Islet of Langerhans (tissue), 1 donor: ENCODE results near the gene GDF11.
"Not testable (repeated sequence)": the region's sequence is repeated elsewhere in the genome, so short reads cannot be mapped to it uniquely, and the experiment has no call there.

Experiments used
- FAIRE-seq: peaks from one replicate; lab custom pipeline; 2011; peaks lifted over from hg19 to GRCh38; lab: Jason Lieb, UNC

Gene GDF11

GRCh38 chr12:55743406-55744339 is 751 bp downstream of the GDF11 start:
- FAIRE-seq: no peak

- no peak for FAIRE-seq
These were observed 1.6 kb downstream of the GDF11 start for GRCh38 chr12:55744340-55745030.

GRCh38 chr12:55745361-55746173 is 2.6 kb downstream of the GDF11 start:
- FAIRE-seq: no peak

- no peak for FAIRE-seq
These were observed 3.4 kb downstream of the GDF11 start for GRCh38 chr12:55746174-55746912.

GRCh38 chr12:55746913-55747231 is 4.0 kb downstream of the GDF11 start:
- FAIRE-seq: no peak

- FAIRE-seq: no peak
These were observed 5.5 kb downstream of the GDF11 start for GRCh38 chr12:55748230-55748993.

- no peak for FAIRE-seq
These were observed 12.3 kb downstream of the GDF11 start for GRCh38 chr12:55755246-55755645.

GRCh38 chr12:55757701-55758100 is 14.8 kb downstream of the GDF11 start:
- FAIRE-seq: no peak

- not testable (repeated sequence) for FAIRE-seq
These were observed 15.7 kb downstream of the GDF11 start for GRCh38 chr12:55758575-55758974.

GRCh38 chr12:55760663-55761062 is 17.7 kb downstream of the GDF11 start:
- no peak for FAIRE-seq

- no peak for FAIRE-seq
These were observed 19.7 kb downstream of the GDF11 start for GRCh38 chr12:55762646-55763045.

- FAIRE-seq: no peak
These were observed 22.9 kb downstream of the GDF11 start for GRCh38 chr12:55765736-55766290.

GRCh38 chr12:55767156-55767555 is 24.2 kb downstream of the GDF11 start:
- no peak for FAIRE-seq

GRCh38 chr12:55771736-55772135 is 28.8 kb downstream of the GDF11 start:
- FAIRE-seq: no peak

- FAIRE-seq: no peak
These were observed 34.9 kb downstream of the GDF11 start for GRCh38 chr12:55777856-55778255.

GRCh38 chr12:55780685-55781084 is 37.8 kb downstream of the GDF11 start:
- no peak for FAIRE-seq

- no peak for FAIRE-seq
These were observed 45.6 kb downstream of the GDF11 start for GRCh38 chr12:55788546-55788945.

- no peak for FAIRE-seq
These were observed 46.2 kb downstream of the GDF11 start for GRCh38 chr12:55789171-55789570.

GRCh38 chr12:55789893-55790292 is 47.0 kb downstream of the GDF11 start:
- FAIRE-seq: no peak

GRCh38 chr12:55795950-55796349 is 53.0 kb downstream of the GDF11 start:
- no peak for FAIRE-seq

GRCh38 chr12:55797068-55797467 is 54.1 kb downstream of the GDF11 start:
- FAIRE-seq: no peak
